ENCODE results near the gene SOX18.

SOX18 gene

DNA sequence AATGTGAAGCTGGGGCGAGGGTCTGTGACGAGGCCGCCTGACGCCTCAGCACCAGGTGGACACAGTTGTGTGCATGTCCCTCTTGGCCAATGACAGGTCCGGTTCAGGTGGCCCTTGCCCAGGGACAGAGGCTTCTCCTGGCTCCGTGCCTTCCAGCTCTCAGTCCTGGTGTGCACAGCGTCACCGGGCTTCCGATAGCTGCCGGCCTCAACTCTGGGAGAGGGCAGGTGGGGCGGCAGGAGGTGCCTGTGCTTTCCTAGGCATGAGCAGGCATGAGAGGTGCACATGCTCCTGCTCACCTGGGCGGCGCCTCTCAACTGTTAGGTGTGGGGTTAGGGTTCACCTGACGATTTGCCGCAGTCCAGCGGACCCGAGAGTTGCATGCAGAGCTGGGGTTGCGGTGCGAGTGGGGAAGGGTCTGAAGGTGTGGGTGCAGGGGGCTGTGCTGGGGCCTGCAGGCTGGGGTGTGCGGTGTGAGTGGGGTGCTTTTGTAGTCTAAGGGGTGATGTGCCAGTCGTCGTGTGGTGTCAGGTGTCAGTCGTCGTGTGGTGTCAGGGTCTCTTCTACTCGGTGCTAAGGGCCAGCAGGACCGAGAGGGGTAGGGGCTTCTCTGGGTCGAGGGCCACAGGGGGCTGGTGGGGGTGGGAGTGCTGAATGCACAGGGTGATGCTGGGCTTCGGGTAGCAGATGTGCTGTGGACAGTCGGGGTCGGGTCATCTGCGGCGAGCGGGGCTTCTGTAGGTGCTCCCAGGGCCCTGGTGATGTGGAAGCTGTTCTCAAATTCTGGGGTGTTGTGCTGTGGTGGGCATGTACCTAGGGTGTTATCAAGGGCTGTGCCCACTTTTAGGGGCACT lies 3.8 kb upstream of the SOX18 start:
- DNase-seq (ENCODE audit: low spot score), result no peak

GRCh38 chr20:64052326-64052722 lies 2.9 kb upstream of the SOX18 start:
- DNase-seq (ENCODE audit: low spot score), result no peak

DNA sequence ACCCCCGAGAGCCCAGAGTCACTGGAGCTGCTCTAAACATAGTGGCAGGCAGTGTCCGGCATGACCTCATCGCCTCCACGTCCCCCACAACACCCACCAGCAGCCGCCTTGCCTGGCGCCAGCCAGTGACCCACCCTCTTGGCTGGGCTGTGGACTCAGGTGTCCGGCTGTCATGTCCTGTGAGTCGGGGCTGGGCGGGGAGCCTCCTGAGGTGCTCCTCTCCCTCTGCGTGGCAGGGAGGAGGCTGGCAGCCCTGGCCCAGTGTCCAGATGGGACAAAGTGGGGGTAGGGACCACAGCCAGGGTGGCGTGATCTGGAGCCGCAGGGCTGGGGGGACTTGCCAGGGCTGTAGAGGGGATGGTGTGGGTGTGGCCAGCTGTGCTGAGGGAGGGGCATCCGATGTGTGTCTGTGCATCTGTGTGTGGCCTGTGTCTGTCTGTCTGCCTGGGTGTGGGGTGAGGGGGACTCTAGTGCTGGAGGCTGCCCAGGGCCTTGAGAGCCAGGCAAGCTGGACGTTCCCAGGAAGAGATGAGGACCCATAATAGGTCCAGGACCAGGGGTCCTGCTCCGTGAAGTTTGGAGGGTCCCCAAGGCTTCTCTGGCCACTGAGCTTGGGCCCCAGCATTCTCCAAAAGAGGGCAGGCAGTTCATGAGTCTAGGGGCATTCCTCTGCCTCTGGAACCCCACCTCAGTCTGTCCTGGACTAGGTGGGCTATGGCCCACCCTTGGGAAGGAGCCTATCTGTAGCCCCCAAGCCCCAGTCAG lies 2.3 kb upstream of the SOX18 start:
- DNase-seq (ENCODE audit: low spot score), result no peak

DNA sequence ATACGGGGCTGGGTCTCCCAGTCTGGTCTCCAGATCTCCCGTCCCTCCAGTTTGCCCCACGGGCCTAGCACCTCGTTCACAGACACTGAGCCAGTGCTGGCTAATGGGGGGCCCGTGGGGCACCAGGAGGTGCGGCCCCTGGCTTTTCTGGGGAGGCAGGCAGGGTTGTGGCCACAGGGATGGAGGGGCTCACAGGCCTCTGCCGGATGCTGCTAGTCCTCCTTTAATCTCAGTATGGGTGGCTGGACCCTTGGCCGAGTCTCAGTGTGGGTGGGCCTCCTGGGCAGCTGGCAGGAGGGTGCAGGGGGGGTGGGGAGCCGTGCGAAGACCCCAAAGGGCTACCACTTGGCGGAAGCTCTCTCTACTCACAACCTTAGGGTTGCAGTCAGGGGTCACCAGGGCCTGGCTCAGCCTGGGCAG lies 1.6 kb upstream of the SOX18 start:
- DNase-seq (ENCODE audit: low spot score), result no peak

DNA sequence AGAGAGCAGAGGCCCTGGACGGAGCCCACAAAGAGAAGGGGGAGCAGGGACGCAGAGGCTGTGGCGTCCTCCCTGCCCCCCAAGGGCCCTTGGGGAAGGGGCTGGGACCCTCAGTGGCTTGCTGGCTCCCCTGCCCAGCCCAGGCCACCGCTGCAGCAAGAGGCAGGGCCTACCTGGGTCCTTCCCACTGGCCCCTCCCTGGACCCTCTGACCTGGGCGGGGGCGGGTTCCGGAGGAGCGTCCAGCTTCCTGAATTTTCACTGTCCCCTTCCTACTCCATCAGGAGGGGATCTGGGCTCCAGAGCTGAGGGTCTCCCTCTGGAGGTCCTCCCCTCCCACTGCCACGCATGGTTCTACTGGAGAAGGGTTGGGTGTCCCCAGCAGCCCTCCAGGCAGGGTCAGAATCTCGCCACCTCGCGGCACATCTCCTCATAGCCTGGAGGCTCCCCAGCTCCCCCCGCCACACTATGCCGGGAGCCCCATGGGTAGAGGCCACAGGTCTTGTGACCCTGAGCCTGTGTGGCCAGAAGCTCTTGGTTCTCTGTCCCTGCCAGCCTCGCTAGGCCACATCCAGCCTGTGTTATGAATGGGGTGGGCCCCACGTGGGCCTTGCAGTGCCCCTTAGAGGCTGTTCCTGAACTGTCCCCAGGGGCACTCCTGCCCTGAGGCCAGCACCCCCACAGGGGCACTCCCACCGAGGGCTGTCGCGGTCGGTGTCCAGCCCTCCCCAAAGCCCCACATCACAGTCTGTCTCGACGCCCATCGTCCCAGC lies 1.0 kb upstream of the SOX18 start:
- DNase-seq (ENCODE audit: low spot score), result no peak

DNA sequence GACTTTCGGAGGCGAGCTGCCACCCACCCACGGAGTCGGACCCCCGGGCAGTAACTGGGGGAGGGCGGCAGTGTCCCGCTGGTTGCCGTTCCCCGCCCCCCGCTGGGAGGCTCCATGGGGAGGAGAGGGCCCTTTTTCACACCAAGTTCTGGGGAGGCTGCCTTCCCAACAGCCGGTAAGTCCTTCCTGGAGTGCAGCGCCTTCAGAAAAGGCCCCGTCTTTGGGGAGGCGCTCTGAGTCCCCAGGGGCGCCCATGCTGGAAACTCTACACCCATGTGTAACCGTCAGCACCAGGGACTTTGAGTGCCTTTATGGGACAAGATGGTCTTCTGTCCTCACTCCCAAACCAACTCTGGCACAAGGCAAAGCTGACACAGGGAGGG lies 430 bp upstream of the SOX18 start:
- no peak for DNase-seq (ENCODE audit: low spot score)

GRCh38 chr20:64048402-64049044 lies 916 bp downstream of the SOX18 start:
- DNase-seq (ENCODE audit: low spot score), result no peak

GRCh38 chr20:64047968-64048401 lies 1.5 kb downstream of the SOX18 start:
- no peak for DNase-seq (ENCODE audit: low spot score)

DNA sequence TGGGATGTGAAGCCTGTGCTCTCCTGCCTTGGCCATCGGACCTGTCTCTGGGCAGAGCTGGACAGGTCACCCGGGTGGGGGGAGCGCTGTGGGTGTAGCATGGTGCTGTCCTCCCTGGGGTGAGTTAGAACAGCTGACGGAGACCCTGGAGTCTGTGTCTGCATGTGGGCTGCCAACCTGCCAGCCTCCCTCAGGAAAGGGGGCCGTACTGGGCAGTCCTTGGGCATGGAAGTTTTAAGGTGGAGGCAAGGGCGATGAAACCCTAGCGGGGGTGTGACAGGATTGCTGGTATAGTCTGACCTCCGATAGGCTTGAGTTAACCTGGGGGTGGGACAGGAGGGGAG lies 2.4 kb downstream of the SOX18 start:
- no peak for DNase-seq (ENCODE audit: low spot score)

DNA sequence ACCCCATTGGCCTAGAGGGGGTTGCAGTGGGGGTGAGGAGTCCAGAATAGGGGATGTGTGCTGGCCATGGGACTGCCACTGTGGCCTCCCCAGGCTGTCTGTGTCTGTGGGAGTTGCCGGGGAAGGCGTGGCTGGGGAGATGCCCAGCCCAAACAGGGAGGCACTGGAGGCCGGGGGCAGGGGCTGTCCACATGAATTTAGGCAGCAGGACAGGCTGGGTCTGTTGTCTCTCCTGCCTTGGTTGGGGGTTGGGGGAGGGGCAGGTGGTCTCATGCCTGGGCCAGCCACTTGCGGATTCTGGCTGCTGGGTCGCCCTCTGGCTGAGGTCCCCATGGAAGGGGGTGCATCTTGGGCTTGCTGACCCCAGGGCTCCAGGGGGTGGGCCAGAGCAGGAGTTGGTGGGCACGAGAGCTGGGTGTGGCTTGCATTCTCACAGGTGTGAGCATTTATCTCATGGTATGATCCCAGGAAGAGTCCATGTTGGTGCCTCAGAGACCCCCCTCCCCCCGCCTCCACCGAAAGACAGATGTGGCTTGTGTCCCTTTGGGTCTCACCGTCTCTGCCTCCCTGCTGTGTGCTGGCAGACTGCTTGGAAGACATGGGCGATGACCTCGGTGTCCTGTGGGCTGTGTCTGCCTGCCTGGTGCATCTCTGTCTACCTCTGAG lies 4.0 kb downstream of the SOX18 start:
- DNase-seq (ENCODE audit: low spot score), result no peak

DNA sequence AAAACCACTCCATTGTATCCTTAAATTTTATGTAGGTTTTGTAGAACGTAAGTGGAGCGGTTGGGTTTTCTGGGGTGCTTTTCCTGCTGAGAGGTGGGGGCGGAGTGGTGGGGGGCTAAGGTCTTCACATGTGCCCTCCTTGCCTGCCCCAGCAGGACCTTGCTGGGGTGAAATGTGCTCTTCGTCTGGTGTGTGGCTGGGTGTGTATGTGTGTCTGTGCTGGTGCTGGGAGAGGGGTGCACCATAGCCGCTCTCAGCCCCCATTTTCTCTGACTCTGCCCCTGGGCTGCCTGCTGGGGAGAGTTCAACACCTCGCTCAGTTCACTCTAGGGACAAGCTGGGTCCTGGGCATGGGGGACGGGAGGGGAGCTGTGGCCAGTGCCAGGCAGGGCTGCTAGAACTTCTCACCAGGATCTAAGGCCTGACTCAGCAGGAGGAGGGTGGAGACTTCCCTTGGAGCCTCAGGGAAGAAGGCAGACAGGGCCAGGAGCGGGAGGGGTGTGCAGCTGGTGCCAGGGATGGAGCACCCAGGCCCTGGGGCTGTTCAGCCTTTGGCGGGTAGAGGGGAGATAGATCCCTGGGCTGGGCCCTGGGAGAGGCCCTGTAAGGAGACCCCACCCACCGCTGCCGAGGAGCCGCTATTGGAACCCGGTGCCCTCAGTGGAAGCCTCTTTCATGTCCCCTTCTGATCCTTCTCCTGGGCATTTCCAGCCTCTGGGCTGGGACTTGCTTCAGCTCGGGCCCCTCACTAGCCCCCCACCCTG lies 4.8 kb downstream of the SOX18 start:
- no peak for DNase-seq (ENCODE audit: low spot score)

- no peak for DNase-seq (ENCODE audit: low spot score)
Measured at GRCh38 chr20:64043768-64044167, 5.7 kb downstream of the SOX18 start.

DNA sequence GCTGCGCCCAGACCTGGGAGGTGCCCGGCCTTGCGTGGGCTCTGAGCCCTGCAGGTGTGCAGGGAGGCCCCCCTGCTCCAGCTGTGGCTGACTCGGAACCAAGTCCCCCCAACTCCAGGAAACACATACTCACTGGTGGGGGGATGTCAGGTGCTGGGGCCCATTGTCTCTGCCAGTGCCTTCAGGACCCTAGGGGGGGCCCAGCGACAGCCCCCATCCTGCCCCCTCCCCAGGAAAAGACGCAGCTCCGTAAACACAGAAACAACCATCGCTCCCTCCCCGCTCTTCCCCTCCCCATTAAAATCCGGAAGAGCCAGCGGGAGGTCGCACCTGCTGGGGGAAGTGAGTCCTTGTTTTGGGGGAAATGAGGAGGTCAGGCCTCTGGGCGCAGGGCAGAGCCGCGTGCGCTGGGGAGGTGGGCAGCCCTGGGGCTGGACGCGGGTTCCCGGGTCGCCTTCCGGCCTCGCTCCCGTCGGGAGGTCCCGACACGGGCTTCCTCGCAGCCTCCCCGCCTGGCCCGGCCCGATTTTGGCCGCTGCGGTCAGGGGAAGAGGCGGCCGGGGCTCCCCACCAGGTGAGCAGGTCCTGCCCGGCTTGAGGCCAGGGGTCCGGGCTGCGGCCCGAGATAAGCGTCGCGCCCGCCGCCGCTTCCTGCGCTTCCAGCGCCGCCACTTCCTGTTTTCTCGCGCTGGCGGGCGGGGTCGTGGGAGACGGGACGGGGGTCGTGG lies 7.2 kb downstream of the SOX18 start:
- DNase-seq (ENCODE audit: low spot score), result no peak

DNA sequence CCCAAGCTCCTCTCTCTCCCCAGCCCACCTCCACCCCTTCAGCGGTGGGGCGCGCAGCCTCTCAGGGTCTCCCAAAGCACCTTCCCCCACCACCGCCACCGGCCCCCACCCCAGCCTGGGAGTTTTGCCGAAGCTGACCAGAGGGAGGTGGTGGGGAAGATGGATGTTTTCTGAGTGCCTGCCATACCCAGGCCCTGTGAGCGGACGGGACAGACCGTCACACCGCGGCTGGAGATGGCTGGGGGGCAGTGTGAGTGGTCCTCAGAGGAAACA lies 7.7 kb downstream of the SOX18 start:
- no peak for DNase-seq (ENCODE audit: low spot score)

GRCh38 chr20:64041040-64041780 lies 8.2 kb downstream of the SOX18 start:
- DNase-seq (ENCODE audit: low spot score), result no peak

- no peak for DNase-seq (ENCODE audit: low spot score)
Measured at GRCh38 chr20:64040231-64041039, 9.0 kb downstream of the SOX18 start.

DNA sequence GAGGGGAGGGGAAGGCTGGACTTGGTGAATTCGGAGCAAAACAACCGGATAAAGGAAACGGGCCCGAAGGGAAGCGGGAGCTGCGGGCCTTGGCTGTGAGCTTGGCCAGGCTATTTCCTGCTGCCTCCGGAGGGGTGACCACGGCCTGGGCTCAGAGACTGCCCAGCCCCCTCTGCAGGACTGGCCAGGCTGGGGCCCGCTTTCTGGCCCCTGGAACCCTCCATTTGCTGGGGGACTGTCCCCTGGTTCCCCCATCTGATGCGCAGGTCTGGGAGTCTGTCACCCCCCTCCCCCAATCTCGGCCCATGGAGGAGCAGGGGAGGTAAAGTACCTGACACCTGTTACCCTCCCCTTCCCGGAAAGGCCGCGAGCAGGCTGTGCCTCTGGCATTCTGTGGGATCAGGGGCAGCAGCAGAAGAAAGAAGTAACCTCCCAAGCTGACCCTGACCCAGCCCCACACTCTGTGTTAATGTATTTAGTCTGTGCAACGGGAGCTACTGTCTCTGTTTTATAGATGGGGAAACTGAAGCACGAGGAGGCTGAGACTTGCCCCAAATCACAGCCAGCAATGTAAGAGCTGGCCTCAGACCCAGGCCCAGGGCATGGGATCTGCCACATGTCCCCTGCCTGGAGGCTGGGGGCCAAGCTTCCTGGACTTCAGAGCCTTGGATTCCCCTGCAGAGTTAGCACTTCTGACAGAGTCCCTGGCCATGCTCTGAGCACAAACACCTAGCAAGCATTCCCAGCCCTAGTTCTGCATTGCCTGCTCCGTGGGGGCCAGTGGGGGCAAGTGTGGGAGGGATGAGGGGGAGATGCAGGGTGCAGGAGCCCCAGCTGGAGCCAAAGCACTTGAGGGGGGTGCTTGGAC lies 9.9 kb downstream of the SOX18 start:
- no peak for DNase-seq (ENCODE audit: low spot score)
